Upper lobe of left lung (tissue), 6 donors: ENCODE results near the gene KAZN. TPM values are rescaled to one million over a fixed set of nuclear protein-coding genes. Genes with fewer than 3 reads are reported as not detected.

Experiments used
- ATAC-seq, 2 donors: fragments of 200-7000 bp; cut with Tn5 transposase; one replicate each; pipeline ENCODE4 v1.9.1; 2022; ENCODE audit warnings: mild to moderate bottlenecking in 2 of 2, moderate library complexity in 2 of 2; ENCODE audit not compliant: low FRiP score in 2 of 2
- DNase-seq, 2 donors: peaks; one replicate each; pipeline ENCODE4 v3.0.0-alpha.2; 2019 to 2020
- H3K27ac ChIP-seq, 4 donors: fragments of 200-600 bp; sonication (generic); one replicate each; pipeline ENCODE4 v1.5.1; 2016 to 2019
- H3K27me3 ChIP-seq, 4 donors: fragments of 200-600 bp; sonication (generic); one replicate each; pipeline ENCODE4 v1.5.1; 2017 to 2019
- H3K36me3 ChIP-seq, 4 donors: fragments of 200-600 bp; sonication (generic); one replicate each; pipeline ENCODE4 v1.5.1; 2016 to 2019
- H3K4me1 ChIP-seq, 4 donors: fragments of 200-600 bp; sonication (generic); one replicate each; pipeline ENCODE4 v1.5.1; 2018 to 2019
- H3K4me3 ChIP-seq, 4 donors: fragments of 200-600 bp; sonication (generic); one replicate each; pipeline ENCODE4 v1.5.1; 2017 to 2019; ENCODE audit warnings: mild to moderate bottlenecking in 2 of 4, moderate library complexity in 1 of 4
- H3K9me3 ChIP-seq, 4 donors: fragments of 200-600 bp; sonication (generic); one replicate each; pipeline ENCODE4 v1.5.1; 2018 to 2019
- CTCF ChIP-seq, 6 experiments: fragments of 450-650 bp in 4 of 6; fragments of 200-600 bp in 2 of 6; sonication (generic) in 2 of 6; IDR thresholded peaks; one replicate each; pipeline ENCODE4 v1.5.1; 2016 to 2019; ENCODE audit warnings: antibody characterized with exemption in 6 of 6
- EP300 ChIP-seq, 4 donors: sonication (generic); formaldehyde crosslinking; IDR thresholded peaks; one replicate each; pipeline ENCODE4 v1.5.1; 2017; ENCODE audit warnings: antibody characterized with exemption in 4 of 4, control low read depth in 2 of 4
- POLR2A ChIP-seq, 4 donors: fragments of 450-650 bp; IDR thresholded peaks; one replicate each; pipeline ENCODE4 v1.5.1; 2016 to 2017; ENCODE audit warnings: antibody characterized with exemption in 4 of 4, mild to moderate bottlenecking in 2 of 4
- POLR2AphosphoS5 ChIP-seq, 2 donors: sonication (generic); formaldehyde crosslinking; IDR thresholded peaks; one replicate each; pipeline ENCODE4 v1.5.1; 2017; ENCODE audit warnings: antibody characterized with exemption in 2 of 2
- WGBS, 2 donors: methylation state at CpG; one replicate each; pipeline ENCODE4 v1.1.5; 2017 to 2018; 5-methylcytosine and 5-hydroxymethylcytosine counted together
- total RNA-seq, 6 donors: library from RNA; depleted of rRNA in 4 of 6; stranded (reverse); fragments of >200 nt in 4 of 6; gene quantifications; one replicate each; pipeline versions ENCODE4 v1.1.0 to v1.2.1, GENCODE V29; 2016 to 2021
- donor health status: DM: no; HTN: no; CAD: no; lungs with moderate emphysema.
- donor health status: DM: no; HTN: yes; CAD: no; lungs with severe emphysema.

The KAZN gene
- total RNA-seq, 6 donors from 2014 or later, result 11.5 to 30.0 (median 17.6) TPM

DNA sequence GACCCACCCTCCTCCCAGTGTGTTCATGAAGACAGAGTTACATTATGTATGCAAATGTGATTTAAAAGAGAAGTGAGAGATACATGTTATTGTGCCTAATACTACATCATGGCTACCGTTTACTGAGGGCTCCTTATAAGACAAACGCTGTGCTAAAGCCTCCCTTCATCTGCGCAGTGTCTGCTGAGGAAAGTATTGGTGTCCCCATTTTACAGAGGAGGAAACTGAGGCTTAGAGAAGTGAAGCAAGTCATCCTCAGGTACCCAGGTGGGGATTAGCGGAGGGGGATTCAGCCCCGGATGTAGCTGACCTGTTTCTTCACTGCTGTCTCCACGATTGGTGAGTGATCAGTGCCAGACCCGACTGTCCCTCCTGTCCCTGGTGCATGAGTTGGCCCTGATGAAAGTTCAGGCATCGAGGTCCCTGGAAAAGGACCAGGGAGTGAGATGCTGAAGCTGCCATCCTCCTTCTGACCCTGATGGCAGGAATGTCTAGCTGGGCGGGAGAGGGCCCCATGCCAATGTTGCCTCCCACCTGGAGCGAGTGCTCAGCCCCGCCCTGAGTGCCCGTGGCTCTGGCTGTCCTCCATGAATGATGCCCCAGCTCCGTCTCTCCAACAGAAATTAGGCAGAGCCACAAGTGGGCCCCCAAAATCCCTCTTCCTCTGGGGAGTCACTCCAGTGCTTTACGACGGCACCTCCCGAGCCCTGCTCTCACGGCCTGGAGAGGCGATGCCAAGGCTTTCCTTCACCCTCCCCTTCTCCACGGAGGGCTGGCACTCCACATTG, 204.7 kb downstream of the KAZN start:
- TF ChIP-seq CTCF (IDR thresholded peaks at IDR 0.05), result no peak
- no peak for TF ChIP-seq EP300 (IDR thresholded peaks at IDR 0.05)
- no peak for TF ChIP-seq POLR2A (IDR thresholded peaks at IDR 0.05)
- no peak for TF ChIP-seq POLR2AphosphoS5 (IDR thresholded peaks at IDR 0.05)
- Histone ChIP-seq H3K27ac (no peak overlapping the region), H3K4me1 (no peaks in the 10 kb centered on the region), H3K27me3 (no peaks in the 10 kb centered on the region), H3K4me3 (no peak overlapping the region), H3K9me3 (peaks cover 0 to 19% (median 9%) of the 10 kb centered on the region in 4 donors), H3K36me3 (no peaks in the 10 kb centered on the region)
- DNase-seq, result peak in 1 of 2 donors; percentile 30
- no peak for ATAC-seq
- 88 to 90% methylated on average over 14 to 19 of the region's 19 CpGs for WGBS, 2 donors

DNA sequence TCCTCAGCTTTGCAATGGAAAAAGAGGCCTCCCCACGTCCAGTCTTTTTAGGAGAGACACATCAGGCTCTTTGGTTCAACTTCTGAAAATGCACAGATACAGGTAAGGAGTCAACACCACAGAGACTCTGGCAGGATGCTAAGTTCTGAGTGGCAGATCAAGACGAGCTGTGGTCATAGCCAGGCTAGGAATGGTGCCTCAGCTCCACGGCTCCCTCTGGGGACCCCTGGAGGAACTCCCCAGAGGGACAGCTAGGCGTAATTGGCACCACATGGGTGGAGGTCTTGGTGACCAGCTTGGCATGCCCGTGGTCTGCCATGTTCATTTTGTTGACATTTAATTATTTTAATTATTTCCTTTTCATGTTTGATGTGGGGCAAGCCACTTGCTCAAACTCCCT, 206.1 kb downstream of the KAZN start:
- peaks cover 0 to 27% (median 11%) of the 10 kb centered on the region in 4 donors for H3K9me3 ChIP-seq
- TF ChIP-seq EP300 (IDR thresholded peaks at IDR 0.05) (no peak), CTCF (IDR thresholded peaks at IDR 0.05) (peak in 1 of 6 experiments; percentile 7)
- no peaks in the 10 kb centered on the region for H3K36me3 ChIP-seq
- H3K27ac ChIP-seq, result no peak overlapping the region
- 58 to 65% methylated on average over 5 of the region's 5 CpGs for WGBS, 2 donors
- no peak for DNase-seq
- H3K4me3 ChIP-seq, result no peak overlapping the region
- no peaks in the 10 kb centered on the region for H3K27me3 ChIP-seq
- ATAC-seq, result no peak
- H3K4me1 ChIP-seq, result no peaks in the 10 kb centered on the region

DNA sequence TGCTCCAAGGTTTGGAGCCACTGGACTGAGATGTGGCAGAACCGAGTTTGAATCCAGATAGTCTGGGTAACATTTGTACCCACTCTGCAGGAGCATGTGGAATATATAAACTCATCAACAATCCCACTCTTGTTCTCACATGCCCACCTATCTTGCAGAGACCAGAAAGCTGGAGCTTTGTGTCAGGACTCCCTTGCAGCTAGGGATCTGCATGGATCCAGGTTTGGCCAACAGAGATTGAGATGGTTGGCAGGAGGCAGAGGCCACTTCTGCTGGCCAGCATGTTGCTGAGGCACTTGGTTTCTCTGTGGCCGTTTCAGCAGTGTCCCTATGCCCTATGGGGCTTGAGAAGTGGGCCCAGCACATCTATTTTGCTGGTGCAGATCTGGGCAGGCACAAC, 208.3 kb downstream of the KAZN start:
- Histone ChIP-seq H3K27ac (no peak overlapping the region), H3K9me3 (peaks cover 0 to 27% (median 11%) of the 10 kb centered on the region in 4 donors), H3K4me3 (no peak overlapping the region), H3K36me3 (no peaks in the 10 kb centered on the region), H3K27me3 (no peaks in the 10 kb centered on the region), H3K4me1 (no peaks in the 10 kb centered on the region)
- TF ChIP-seq EP300 (IDR thresholded peaks at IDR 0.05) (no peak), POLR2A (IDR thresholded peaks at IDR 0.05) (no peak), POLR2AphosphoS5 (IDR thresholded peaks at IDR 0.05) (no peak), CTCF (IDR thresholded peaks at IDR 0.05) (no peak)
- DNase-seq (no peak), ATAC-seq (no peak)
- 96 to 100% methylated on average over 2 of the region's 2 CpGs for WGBS, 2 donors

DNA sequence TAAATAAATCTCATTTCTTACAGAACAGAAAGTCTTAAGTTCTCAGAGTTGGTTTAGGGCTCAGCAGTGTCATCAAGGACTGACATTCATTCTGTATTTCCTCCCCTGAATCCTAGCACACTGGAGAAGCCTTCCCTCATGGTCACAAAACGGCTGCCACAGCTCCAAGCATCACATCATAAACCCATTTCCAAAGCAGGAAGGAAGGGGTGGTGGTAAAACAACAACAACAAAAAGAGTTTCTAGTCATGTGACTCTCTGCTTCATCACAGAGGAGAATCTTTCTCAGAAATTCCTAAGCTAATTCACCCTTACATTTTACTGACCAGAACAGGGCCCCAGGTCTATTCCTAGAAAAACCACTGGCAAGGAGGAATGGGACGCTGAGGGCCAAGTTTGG, 210.3 kb downstream of the KAZN start:
- Histone ChIP-seq H3K27ac (no peak overlapping the region), H3K36me3 (no peaks in the 10 kb centered on the region), H3K4me1 (no peaks in the 10 kb centered on the region), H3K4me3 (no peak overlapping the region), H3K27me3 (no peaks in the 10 kb centered on the region), H3K9me3 (peaks cover 0 to 27% (median 11%) of the 10 kb centered on the region in 4 donors)
- WGBS, 2 donors, result 67 to 84% methylated on average over 2 of the region's 2 CpGs
- DNase-seq, result no peak
- TF ChIP-seq POLR2A (IDR thresholded peaks at IDR 0.05) (no peak), CTCF (IDR thresholded peaks at IDR 0.05) (no peak), POLR2AphosphoS5 (IDR thresholded peaks at IDR 0.05) (no peak), EP300 (IDR thresholded peaks at IDR 0.05) (no peak)
- no peak for ATAC-seq
